ENCODE results near the gene CDC20B.
A peak's percentile ranks its signal among the peaks of the same experiment; 100 is the strongest.

The CDC20B gene

GRCh38 chr5:55136521-55136920 lies 36.5 kb downstream of the CDC20B start:
- H3K4me1 ChIP-seq (ENCODE audit: control insufficient read depth in 1 of 2, insufficient read depth in 2 of 2, low read length in 2 of 2): no peaks in the 10 kb centered on the region

GRCh38 chr5:55134053-55134722 lies 38.8 kb downstream of the CDC20B start:
- H3K36me3 ChIP-seq (ENCODE audit: control insufficient read depth in 1 of 2, insufficient read depth in 2 of 2, low read length in 2 of 2): no peaks in the 10 kb centered on the region
- no peak overlapping the region for H3K9ac ChIP-seq (ENCODE audit: low read length)
- no peaks in the 10 kb centered on the region for H3K79me2 ChIP-seq (ENCODE audit: control insufficient read depth, insufficient read depth, low read length, poor library complexity)
- no peaks in the 10 kb centered on the region for H3K4me1 ChIP-seq (ENCODE audit: control insufficient read depth in 1 of 2, insufficient read depth in 2 of 2, low read length in 2 of 2)
- no CpG with 5 or more reads among the region's 5 CpGs for WGBS (ENCODE audit: extremely low coverage, insufficient coverage, insufficient read length)
- H2BK12ac ChIP-seq (ENCODE audit: low read length): no peak overlapping the region
- no peak overlapping the region for H3K4me3 ChIP-seq (ENCODE audit: low read depth, low read length)
- no peak overlapping the region for H4K91ac ChIP-seq (ENCODE audit: low read depth, low read length)
- H3K79me1 ChIP-seq (ENCODE audit: low read length): no peaks in the 10 kb centered on the region
- no peak overlapping the region for H3K4me2 ChIP-seq (ENCODE audit: low read length)
- H2BK5ac ChIP-seq (ENCODE audit: low read depth, low read length, poor library complexity): no peak overlapping the region
- H3K23ac ChIP-seq (ENCODE audit: low read length): no peak overlapping the region
- no peak overlapping the region for H3K27ac ChIP-seq (ENCODE audit: low read depth, low read length)
- no peak overlapping the region for H3K14ac ChIP-seq (ENCODE audit: low read length)
- DNase-seq: peak; percentile 20 to 46
- no peak overlapping the region for H3K4ac ChIP-seq (ENCODE audit: low read depth, low read length)
- no peak overlapping the region for H3K18ac ChIP-seq (ENCODE audit: low read length)
- no peaks in the 10 kb centered on the region for H3K27me3 ChIP-seq (ENCODE audit: insufficient read depth, low read length)
- no peak overlapping the region for H4K12ac ChIP-seq (ENCODE audit: low read depth, low read length)
- no peaks in the 10 kb centered on the region for H3K9me3 ChIP-seq (ENCODE audit: insufficient read depth, low read depth, low read length)
- H2BK120ac ChIP-seq (ENCODE audit: insufficient read depth, low read length, poor library complexity): no peak overlapping the region
- H4K8ac ChIP-seq (ENCODE audit: low read depth, low read length): no peak overlapping the region
- no peak overlapping the region for H2AK5ac ChIP-seq (ENCODE audit: low read length)
- H2AFZ ChIP-seq (ENCODE audit: insufficient read depth, low read length, poor library complexity): no peak overlapping the region

More at GRCh38 chr5:55136521-55136920, 36.5 kb downstream of the CDC20B start:
- H3K4ac ChIP-seq (ENCODE audit: low read depth, low read length): no peak overlapping the region
- H3K4me3 ChIP-seq (ENCODE audit: low read depth, low read length): no peak overlapping the region
- WGBS (ENCODE audit: extremely low coverage, insufficient coverage, insufficient read length): no CpG with 5 or more reads among the region's 3 CpGs
- no peak overlapping the region for H4K8ac ChIP-seq (ENCODE audit: low read depth, low read length)
- H3K4me2 ChIP-seq (ENCODE audit: low read length): no peak overlapping the region
- H3K18ac ChIP-seq (ENCODE audit: low read length): no peak overlapping the region
- no peak overlapping the region for H4K91ac ChIP-seq (ENCODE audit: low read depth, low read length)
- H3K79me1 ChIP-seq (ENCODE audit: low read length): no peaks in the 10 kb centered on the region
- no peaks in the 10 kb centered on the region for H3K9me3 ChIP-seq (ENCODE audit: insufficient read depth, low read depth, low read length)
- DNase-seq: no peak
- H3K27ac ChIP-seq (ENCODE audit: low read depth, low read length): no peak overlapping the region
- H4K12ac ChIP-seq (ENCODE audit: low read depth, low read length): no peak overlapping the region
- H2AFZ ChIP-seq (ENCODE audit: insufficient read depth, low read length, poor library complexity): no peak overlapping the region
- H3K27me3 ChIP-seq (ENCODE audit: insufficient read depth, low read length): no peaks in the 10 kb centered on the region
- no peak overlapping the region for H2BK12ac ChIP-seq (ENCODE audit: low read length)
- H3K79me2 ChIP-seq (ENCODE audit: control insufficient read depth, insufficient read depth, low read length, poor library complexity): no peaks in the 10 kb centered on the region
- H3K36me3 ChIP-seq (ENCODE audit: control insufficient read depth in 1 of 2, insufficient read depth in 2 of 2, low read length in 2 of 2): no peaks in the 10 kb centered on the region
- no peak overlapping the region for H3K9ac ChIP-seq (ENCODE audit: low read length)
- H3K23ac ChIP-seq (ENCODE audit: low read length): no peak overlapping the region
- H2BK5ac ChIP-seq (ENCODE audit: low read depth, low read length, poor library complexity): no peak overlapping the region
- H3K14ac ChIP-seq (ENCODE audit: low read length): no peak overlapping the region
- no peak overlapping the region for H2BK120ac ChIP-seq (ENCODE audit: insufficient read depth, low read length, poor library complexity)
- no peak overlapping the region for H2AK5ac ChIP-seq (ENCODE audit: low read length)

GRCh38 chr5:55123365-55123764 lies 49.6 kb downstream of the CDC20B start:
- Histone ChIP-seq H2BK5ac (ENCODE audit: low read depth, low read length, poor library complexity) (no peak overlapping the region), H3K4me3 (ENCODE audit: low read depth, low read length) (no peak overlapping the region), H3K79me1 (ENCODE audit: low read length) (no peaks in the 10 kb centered on the region), H3K9me3 (ENCODE audit: insufficient read depth, low read depth, low read length) (no peaks in the 10 kb centered on the region), H2AFZ (ENCODE audit: insufficient read depth, low read length, poor library complexity) (no peak overlapping the region), H3K4me1 (ENCODE audit: control insufficient read depth in 1 of 2, insufficient read depth in 2 of 2, low read length in 2 of 2) (no peaks in the 10 kb centered on the region), H3K23ac (ENCODE audit: low read length) (no peak overlapping the region), H3K9ac (ENCODE audit: low read length) (no peak overlapping the region), H2BK120ac (ENCODE audit: insufficient read depth, low read length, poor library complexity) (no peak overlapping the region), H4K91ac (ENCODE audit: low read depth, low read length) (no peak overlapping the region), H3K4ac (ENCODE audit: low read depth, low read length) (no peak overlapping the region), H3K79me2 (ENCODE audit: control insufficient read depth, insufficient read depth, low read length, poor library complexity) (no peaks in the 10 kb centered on the region), H3K27ac (ENCODE audit: low read depth, low read length) (no peak overlapping the region), H3K14ac (ENCODE audit: low read length) (no peak overlapping the region), H2BK12ac (ENCODE audit: low read length) (no peak overlapping the region), H4K12ac (ENCODE audit: low read depth, low read length) (no peak overlapping the region), H3K27me3 (ENCODE audit: insufficient read depth, low read length) (no peaks in the 10 kb centered on the region), H4K8ac (ENCODE audit: low read depth, low read length) (no peak overlapping the region), H2AK5ac (ENCODE audit: low read length) (no peak overlapping the region), H3K4me2 (ENCODE audit: low read length) (no peak overlapping the region), H3K36me3 (ENCODE audit: control insufficient read depth in 1 of 2, insufficient read depth in 2 of 2, low read length in 2 of 2) (no peaks in the 10 kb centered on the region), H3K18ac (ENCODE audit: low read length) (no peak overlapping the region)
- DNase-seq: no peak
- WGBS (ENCODE audit: extremely low coverage, insufficient coverage, insufficient read length): no CpG with 5 or more reads among the region's 3 CpGs

GRCh38 chr5:55114061-55114460 lies 58.9 kb downstream of the CDC20B start:
- H3K14ac ChIP-seq (ENCODE audit: low read length): no peak overlapping the region
- no CpG with 5 or more reads among the region's 3 CpGs for WGBS (ENCODE audit: extremely low coverage, insufficient coverage, insufficient read length)
- no peak overlapping the region for H3K23ac ChIP-seq (ENCODE audit: low read length)
- no peak overlapping the region for H4K12ac ChIP-seq (ENCODE audit: low read depth, low read length)
- H2BK12ac ChIP-seq (ENCODE audit: low read length): no peak overlapping the region
- no peak for DNase-seq
- no peak overlapping the region for H3K4me2 ChIP-seq (ENCODE audit: low read length)
- no peak overlapping the region for H4K8ac ChIP-seq (ENCODE audit: low read depth, low read length)
- H3K27me3 ChIP-seq (ENCODE audit: insufficient read depth, low read length): no peaks in the 10 kb centered on the region
- H2AK5ac ChIP-seq (ENCODE audit: low read length): no peak overlapping the region
- H3K9ac ChIP-seq (ENCODE audit: low read length): no peak overlapping the region
- no peaks in the 10 kb centered on the region for H3K79me2 ChIP-seq (ENCODE audit: control insufficient read depth, insufficient read depth, low read length, poor library complexity)
- no peak overlapping the region for H2BK5ac ChIP-seq (ENCODE audit: low read depth, low read length, poor library complexity)
- H3K36me3 ChIP-seq (ENCODE audit: control insufficient read depth in 1 of 2, insufficient read depth in 2 of 2, low read length in 2 of 2): no peaks in the 10 kb centered on the region
- no peak overlapping the region for H3K27ac ChIP-seq (ENCODE audit: low read depth, low read length)
- no peak overlapping the region for H2AFZ ChIP-seq (ENCODE audit: insufficient read depth, low read length, poor library complexity)
- no peak overlapping the region for H3K4ac ChIP-seq (ENCODE audit: low read depth, low read length)
- H3K4me3 ChIP-seq (ENCODE audit: low read depth, low read length): no peak overlapping the region
- peaks cover 1% of the 10 kb centered on the region for H3K9me3 ChIP-seq (ENCODE audit: insufficient read depth, low read depth, low read length)
- no peaks in the 10 kb centered on the region for H3K79me1 ChIP-seq (ENCODE audit: low read length)
- H3K4me1 ChIP-seq (ENCODE audit: control insufficient read depth in 1 of 2, insufficient read depth in 2 of 2, low read length in 2 of 2): no peaks in the 10 kb centered on the region
- H4K91ac ChIP-seq (ENCODE audit: low read depth, low read length): no peak overlapping the region
- no peak overlapping the region for H3K18ac ChIP-seq (ENCODE audit: low read length)
- H2BK120ac ChIP-seq (ENCODE audit: insufficient read depth, low read length, poor library complexity): no peak overlapping the region
